AG09319 (cell line): ENCODE results near the gene CTF1.

Experiments used
- DNase-seq: peaks from one replicate; pipeline ENCODE4 v3.0.0-alpha.2; 2010; ENCODE audit warnings: low read depth; ENCODE audit errors: extremely low read depth
- TF ChIP-seq, protein P1 (sequence below): IDR thresholded peaks from 2 replicates; pipeline ENCODE4 v1.5.1; 2011; ENCODE audit warnings: low read depth, mild to moderate bottlenecking, inconsistent platforms, low read length, moderate library complexity

The CTF1 gene

DNA sequence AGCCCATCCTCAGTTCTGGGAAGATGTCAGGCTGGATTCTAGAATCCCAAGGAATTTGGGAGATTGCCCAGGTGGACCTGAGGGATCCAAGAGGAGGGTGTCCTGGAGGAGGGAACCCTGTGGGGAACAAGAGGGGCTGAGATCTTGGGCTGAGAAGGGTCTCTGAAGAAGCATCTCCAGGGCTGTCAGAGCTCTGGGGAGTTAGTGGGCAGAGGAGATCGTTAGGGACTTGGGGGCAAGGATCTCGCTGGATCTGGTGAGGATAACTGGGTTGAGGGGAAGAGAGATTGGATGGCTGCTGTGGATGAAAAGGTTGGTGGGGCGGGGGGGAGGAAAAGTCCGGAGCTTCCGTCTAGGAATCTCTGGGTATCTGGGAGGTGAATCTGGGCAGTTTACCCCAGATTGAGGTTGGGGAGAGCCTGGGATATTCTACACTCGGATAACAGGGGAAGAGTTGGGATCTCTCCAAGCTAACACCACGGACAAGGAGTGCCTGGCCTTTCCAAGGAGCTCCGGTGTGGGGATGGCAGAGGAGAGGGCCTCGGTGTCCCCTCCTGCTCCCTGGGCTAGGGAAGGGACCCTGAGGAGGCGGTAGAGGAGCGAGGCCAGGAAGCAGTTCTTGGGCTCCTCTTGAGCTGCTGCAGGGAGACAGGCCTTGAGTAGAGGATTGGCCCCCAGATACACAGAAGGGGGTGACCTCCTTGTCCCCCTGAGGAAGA lies 28.7 kb downstream of the CTF1 start:
- TF ChIP-seq, protein P1, sequence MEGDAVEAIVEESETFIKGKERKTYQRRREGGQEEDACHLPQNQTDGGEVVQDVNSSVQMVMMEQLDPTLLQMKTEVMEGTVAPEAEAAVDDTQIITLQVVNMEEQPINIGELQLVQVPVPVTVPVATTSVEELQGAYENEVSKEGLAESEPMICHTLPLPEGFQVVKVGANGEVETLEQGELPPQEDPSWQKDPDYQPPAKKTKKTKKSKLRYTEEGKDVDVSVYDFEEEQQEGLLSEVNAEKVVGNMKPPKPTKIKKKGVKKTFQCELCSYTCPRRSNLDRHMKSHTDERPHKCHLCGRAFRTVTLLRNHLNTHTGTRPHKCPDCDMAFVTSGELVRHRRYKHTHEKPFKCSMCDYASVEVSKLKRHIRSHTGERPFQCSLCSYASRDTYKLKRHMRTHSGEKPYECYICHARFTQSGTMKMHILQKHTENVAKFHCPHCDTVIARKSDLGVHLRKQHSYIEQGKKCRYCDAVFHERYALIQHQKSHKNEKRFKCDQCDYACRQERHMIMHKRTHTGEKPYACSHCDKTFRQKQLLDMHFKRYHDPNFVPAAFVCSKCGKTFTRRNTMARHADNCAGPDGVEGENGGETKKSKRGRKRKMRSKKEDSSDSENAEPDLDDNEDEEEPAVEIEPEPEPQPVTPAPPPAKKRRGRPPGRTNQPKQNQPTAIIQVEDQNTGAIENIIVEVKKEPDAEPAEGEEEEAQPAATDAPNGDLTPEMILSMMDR: no peak
- no peak for DNase-seq

- TF ChIP-seq, protein P1: no peak
- DNase-seq: no peak
Measured at GRCh38 chr16:30925632-30925987, 29.2 kb downstream of the CTF1 start.

DNA sequence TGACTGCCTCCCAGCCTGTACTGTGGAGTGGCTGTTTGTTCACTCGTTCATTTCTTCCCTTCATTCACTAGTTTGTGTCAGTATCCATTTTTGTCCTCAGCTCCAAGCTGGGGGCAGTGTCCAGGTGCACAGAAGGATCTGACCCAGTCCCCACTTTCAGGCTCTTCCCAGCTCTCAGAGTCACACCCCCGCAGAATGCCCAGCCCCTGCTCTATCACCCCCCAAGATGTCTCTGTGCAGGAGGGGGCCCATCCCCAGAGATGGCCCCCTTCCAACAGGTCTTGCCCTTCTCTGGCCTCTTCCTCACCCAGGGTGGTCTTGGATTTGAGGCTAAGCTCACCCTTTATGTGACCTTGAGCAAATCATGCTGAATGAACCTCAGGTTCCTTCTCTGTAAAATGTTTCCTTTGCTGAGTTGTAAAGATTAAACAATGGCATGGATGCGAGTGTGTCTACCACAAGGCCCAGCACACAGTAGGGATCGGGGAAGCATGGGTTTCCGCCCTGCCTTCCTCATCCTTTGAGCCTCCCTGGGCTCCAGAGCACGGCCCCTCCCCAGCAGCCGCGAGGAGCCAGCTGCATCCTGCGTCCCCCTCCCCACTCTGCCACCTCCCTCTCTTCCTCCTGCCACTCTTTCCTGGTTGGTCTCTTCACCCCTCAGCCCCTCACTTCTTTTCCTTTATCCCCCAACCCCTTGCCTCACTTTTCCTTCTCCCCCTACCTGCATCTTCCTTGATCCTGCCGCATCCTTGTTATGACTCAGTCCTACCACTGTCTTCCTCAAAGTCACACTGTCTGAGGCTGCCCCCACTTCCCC lies 29.8 kb downstream of the CTF1 start:
- TF ChIP-seq, protein P1: no peak

GRCh38 chr16:30926937-30927788 lies 30.7 kb downstream of the CTF1 start:
- DNase-seq: no peak
- TF ChIP-seq, protein P1: no peak

More for the DNA sequence above, 29.8 kb downstream of the CTF1 start:
- DNase-seq: no peak

GRCh38 chr16:30927789-30928378 lies 31.5 kb downstream of the CTF1 start:
- DNase-seq: no peak
- TF ChIP-seq, protein P1: no peak

DNA sequence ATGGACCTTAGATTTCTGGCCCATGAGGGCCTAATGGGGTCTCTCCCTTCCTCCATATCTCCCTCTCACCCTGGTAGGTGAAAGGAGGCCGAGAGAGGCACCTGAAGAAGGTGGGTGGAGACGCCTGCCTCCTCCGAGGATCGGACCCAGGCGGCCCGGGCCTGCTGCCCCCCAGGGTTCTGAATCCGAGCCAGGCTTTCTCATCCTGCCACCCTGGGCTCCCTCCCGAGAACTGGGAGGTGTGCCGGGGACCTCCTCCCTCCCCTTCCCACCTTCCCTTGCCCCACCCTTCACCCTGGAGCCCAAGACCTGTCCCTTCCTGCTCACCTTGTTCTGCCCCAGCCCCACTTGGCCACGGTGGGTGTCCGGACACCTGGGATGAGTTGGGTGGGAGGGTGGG lies 32.0 kb downstream of the CTF1 start:
- no peak for DNase-seq

More for the DNA sequence above, 32.0 kb downstream of the CTF1 start:
- TF ChIP-seq, protein P1: no peak
